ENCODE results near the gene LIN54. TPM values are rescaled to one million over a fixed set of nuclear protein-coding genes. Genes with fewer than 3 reads are reported as not detected.

The LIN54 gene
- total and polyA plus RNA-seq, 2 of the 13 experiments (the other 11 are each of a cell fraction or from before 2014, with no cell fraction given) = 25.2 to 32.9 TPM

GRCh38 chr4:82890901-82891706 lies 119.5 kb downstream of the LIN54 start, which contains the start of gene SEC31A (continued):
- TF ChIP-seq IRF2 (CRISPR knock-in tag; IDR thresholded peaks at IDR 0.05) (peak; percentile 96), SOX6 (IDR thresholded peaks at IDR 0.05) (no peak), SOX6 (CRISPR knock-in tag; IDR thresholded peaks at IDR 0.05) (peak; percentile 78), BHLHE40 (IDR thresholded peaks at IDR 0.05; ENCODE audit: low read length) (peak; percentile 59), KDM2A (CRISPR knock-in tag; IDR thresholded peaks at IDR 0.05; ENCODE audit: borderline replicate concordance, low read depth) (peak; percentile 97), ZNF777 (CRISPR knock-in tag; IDR thresholded peaks at IDR 0.05) (no peak), PITX1 (CRISPR knock-in tag; IDR thresholded peaks at IDR 0.05) (peak; percentile 81), PRDM15 (CRISPR knock-in tag; IDR thresholded peaks at IDR 0.05) (no peak; the same call in 1 of the 2 replicates), SIN3A (IDR thresholded peaks at IDR 0.05; ENCODE audit: borderline replicate concordance, low read depth, low read length) (peak; percentile 79), SOX13 (IDR thresholded peaks at IDR 0.05) (0 out of 2 replicates have a peak, but pooled peaks have one; percentile 34), SOX13 (CRISPR knock-in tag; conservative IDR thresholded peaks at IDR 0.05 in 1 of 2, IDR thresholded peaks at IDR 0.05 in 1 of 2) (peak in 1 of 2 experiments; percentile 3; a peak in 1 of 4 replicates), ZSCAN12 (CRISPR knock-in tag; IDR thresholded peaks at IDR 0.05) (0 out of 2 replicates have a peak, but pooled peaks have one; percentile 45), SALL2 (CRISPR knock-in tag; IDR thresholded peaks at IDR 0.05) (peak; percentile 61; the same call in 1 of the 2 replicates), SMYD3 (CRISPR knock-in tag; IDR thresholded peaks at IDR 0.05) (peak; percentile 41; the same call in 1 of the 2 replicates), CREB1 (IDR thresholded peaks at IDR 0.05) (peak; percentile 93), CREB1 (CRISPR knock-in tag; IDR thresholded peaks at IDR 0.05) (peak; percentile 92), PHF20 (CRISPR knock-in tag; IDR thresholded peaks at IDR 0.05) (peak; percentile 87), ZFP82 (CRISPR knock-in tag; IDR thresholded peaks at IDR 0.05; ENCODE audit: borderline replicate concordance) (no peak), ASH2L (IDR thresholded peaks at IDR 0.05; ENCODE audit: insufficient read length, low read depth, low read length) (peak; percentile 85), ZBTB2 (CRISPR knock-in tag; IDR thresholded peaks at IDR 0.05; ENCODE audit: low read depth) (peak; percentile 83; the same call in 1 of the 2 replicates), LRRFIP1 (CRISPR knock-in tag; conservative IDR thresholded peaks at IDR 0.05) (no peak)
